Measurements from ENCODE around the gene COTL1.

DNA sequence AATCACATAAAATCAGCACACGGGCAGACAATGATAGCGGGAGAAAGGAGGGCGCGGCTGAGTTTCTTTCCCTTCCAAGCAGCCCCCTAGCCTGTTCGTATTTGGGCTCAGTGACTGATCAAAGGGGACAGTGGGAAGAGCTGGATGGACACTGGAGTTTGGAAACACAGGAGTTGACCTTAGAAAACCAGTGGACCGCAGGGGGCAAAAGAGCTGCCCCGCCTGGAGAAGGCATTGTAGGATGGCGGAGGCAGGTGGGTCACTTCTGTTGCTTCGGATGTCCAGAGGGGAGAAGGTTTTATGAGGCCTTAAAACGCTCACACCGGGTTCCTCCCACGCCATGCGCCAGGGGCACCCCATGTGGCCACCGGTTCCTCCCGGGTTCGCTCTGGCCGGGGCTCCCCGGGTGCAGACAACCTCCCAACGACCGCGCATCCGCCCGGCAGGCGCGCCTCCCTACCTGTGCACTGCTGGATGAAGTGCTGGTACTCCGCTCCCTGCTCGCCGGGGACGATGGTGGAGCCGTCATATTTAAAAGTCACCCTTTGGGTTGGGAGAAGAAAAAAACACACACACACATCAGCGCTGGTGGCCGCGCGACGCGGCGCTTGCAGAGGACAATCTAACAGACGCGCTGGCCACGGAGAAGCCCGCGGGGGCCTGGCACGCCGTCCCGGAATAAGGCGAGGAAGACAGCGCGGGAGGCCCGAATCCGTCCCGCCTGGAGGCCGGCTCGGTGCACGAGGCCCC is 662 bp downstream of the COTL1 start:
- TF ChIP-seq, protein P1, sequence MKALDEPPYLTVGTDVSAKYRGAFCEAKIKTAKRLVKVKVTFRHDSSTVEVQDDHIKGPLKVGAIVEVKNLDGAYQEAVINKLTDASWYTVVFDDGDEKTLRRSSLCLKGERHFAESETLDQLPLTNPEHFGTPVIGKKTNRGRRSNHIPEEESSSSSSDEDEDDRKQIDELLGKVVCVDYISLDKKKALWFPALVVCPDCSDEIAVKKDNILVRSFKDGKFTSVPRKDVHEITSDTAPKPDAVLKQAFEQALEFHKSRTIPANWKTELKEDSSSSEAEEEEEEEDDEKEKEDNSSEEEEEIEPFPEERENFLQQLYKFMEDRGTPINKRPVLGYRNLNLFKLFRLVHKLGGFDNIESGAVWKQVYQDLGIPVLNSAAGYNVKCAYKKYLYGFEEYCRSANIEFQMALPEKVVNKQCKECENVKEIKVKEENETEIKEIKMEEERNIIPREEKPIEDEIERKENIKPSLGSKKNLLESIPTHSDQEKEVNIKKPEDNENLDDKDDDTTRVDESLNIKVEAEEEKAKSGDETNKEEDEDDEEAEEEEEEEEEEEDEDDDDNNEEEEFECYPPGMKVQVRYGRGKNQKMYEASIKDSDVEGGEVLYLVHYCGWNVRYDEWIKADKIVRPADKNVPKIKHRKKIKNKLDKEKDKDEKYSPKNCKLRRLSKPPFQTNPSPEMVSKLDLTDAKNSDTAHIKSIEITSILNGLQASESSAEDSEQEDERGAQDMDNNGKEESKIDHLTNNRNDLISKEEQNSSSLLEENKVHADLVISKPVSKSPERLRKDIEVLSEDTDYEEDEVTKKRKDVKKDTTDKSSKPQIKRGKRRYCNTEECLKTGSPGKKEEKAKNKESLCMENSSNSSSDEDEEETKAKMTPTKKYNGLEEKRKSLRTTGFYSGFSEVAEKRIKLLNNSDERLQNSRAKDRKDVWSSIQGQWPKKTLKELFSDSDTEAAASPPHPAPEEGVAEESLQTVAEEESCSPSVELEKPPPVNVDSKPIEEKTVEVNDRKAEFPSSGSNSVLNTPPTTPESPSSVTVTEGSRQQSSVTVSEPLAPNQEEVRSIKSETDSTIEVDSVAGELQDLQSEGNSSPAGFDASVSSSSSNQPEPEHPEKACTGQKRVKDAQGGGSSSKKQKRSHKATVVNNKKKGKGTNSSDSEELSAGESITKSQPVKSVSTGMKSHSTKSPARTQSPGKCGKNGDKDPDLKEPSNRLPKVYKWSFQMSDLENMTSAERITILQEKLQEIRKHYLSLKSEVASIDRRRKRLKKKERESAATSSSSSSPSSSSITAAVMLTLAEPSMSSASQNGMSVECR (CRISPR knock-in tag; IDR thresholded peaks at IDR 0.05) = no peak
- TF ChIP-seq HNRNPLL (IDR thresholded peaks at IDR 0.05; ENCODE audit: low read depth, low read length, poor library complexity, severe bottlenecking) (no peak), SIRT6 (IDR thresholded peaks at IDR 0.05; ENCODE audit: low read depth, low read length) (no peak), SMAD1 (IDR thresholded peaks at IDR 0.05; ENCODE audit: low read depth, low read length, partially characterized antibody) (no peak), YBX1 (IDR thresholded peaks at IDR 0.05) (no peak), TBP (optimal IDR thresholded peaks at IDR 0.05; ENCODE audit: low read depth, low read length) (no peak), NFE2L1 (tag; IDR thresholded peaks at IDR 0.05; ENCODE audit: borderline replicate concordance, low read depth) (no peak), ZKSCAN8 (CRISPR knock-in tag; IDR thresholded peaks at IDR 0.05) (no peak), POLR2A (conservative IDR thresholded peaks at IDR 0.05) (no peak)
- TF ChIP-seq, protein P2, sequence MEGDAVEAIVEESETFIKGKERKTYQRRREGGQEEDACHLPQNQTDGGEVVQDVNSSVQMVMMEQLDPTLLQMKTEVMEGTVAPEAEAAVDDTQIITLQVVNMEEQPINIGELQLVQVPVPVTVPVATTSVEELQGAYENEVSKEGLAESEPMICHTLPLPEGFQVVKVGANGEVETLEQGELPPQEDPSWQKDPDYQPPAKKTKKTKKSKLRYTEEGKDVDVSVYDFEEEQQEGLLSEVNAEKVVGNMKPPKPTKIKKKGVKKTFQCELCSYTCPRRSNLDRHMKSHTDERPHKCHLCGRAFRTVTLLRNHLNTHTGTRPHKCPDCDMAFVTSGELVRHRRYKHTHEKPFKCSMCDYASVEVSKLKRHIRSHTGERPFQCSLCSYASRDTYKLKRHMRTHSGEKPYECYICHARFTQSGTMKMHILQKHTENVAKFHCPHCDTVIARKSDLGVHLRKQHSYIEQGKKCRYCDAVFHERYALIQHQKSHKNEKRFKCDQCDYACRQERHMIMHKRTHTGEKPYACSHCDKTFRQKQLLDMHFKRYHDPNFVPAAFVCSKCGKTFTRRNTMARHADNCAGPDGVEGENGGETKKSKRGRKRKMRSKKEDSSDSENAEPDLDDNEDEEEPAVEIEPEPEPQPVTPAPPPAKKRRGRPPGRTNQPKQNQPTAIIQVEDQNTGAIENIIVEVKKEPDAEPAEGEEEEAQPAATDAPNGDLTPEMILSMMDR (IDR thresholded peaks at IDR 0.05 in 2 of 3, conservative IDR thresholded peaks at IDR 0.05 in 1 of 3; ENCODE audit: insufficient read depth in 2 of 3, low read depth in 1 of 3, low read length in 3 of 3) = peak in 1 of 3 experiments; percentile 0; a peak in 1 of 6 replicates

Measured in K562 (cell line).